Activated naive CD4-positive, alpha-beta T cell treated with anti-CD3 and anti-CD28 coated beads, Interleukin-2, amount 50 U/mL, for 16 hours (primary cell): ENCODE data around the gene CST9.
"Not testable (repeated sequence)": the region's sequence is repeated elsewhere in the genome, so short reads cannot be mapped to it uniquely, and the experiment has no call there.

Source experiments
- DNase-seq: peaks from one replicate; pipeline ENCODE4 v3.0.0-alpha.2; 2020

Gene CST9

GRCh38 chr20:23622401-23622800 lies 16.7 kb upstream of the CST9 start:
- DNase-seq: not testable (repeated sequence)

GRCh38 chr20:23620670-23621386 lies 15.1 kb upstream of the CST9 start:
- not testable (repeated sequence) for DNase-seq

- DNase-seq: no peak
These were observed 8.4 kb upstream of the CST9 start for GRCh38 chr20:23614163-23614562.

- DNase-seq: no peak
These were observed 8.0 kb upstream of the CST9 start for GRCh38 chr20:23613676-23614075.

- DNase-seq: no peak
These were observed 6.7 kb upstream of the CST9 start for GRCh38 chr20:23612396-23612795.

GRCh38 chr20:23609486-23610109 lies 3.9 kb upstream of the CST9 start:
- no peak for DNase-seq

- DNase-seq: no peak
These were observed 2.6 kb upstream of the CST9 start for GRCh38 chr20:23608251-23608846.

GRCh38 chr20:23607497-23608245 lies 2.0 kb upstream of the CST9 start:
- DNase-seq: no peak

- DNase-seq: peak; percentile 66
These were observed 934 bp upstream of the CST9 start for GRCh38 chr20:23606652-23607049.

- DNase-seq: no peak
These were observed 1.4 kb downstream of the CST9 start for GRCh38 chr20:23604306-23604705.

- no peak for DNase-seq
These were observed 2.4 kb downstream of the CST9 start for GRCh38 chr20:23603321-23603720.

- DNase-seq: no peak
These were observed 3.0 kb downstream of the CST9 start for GRCh38 chr20:23602699-23603098.

GRCh38 chr20:23602241-23602640 lies 3.5 kb downstream of the CST9 start:
- no peak for DNase-seq

GRCh38 chr20:23601715-23602114 lies 4.0 kb downstream of the CST9 start:
- DNase-seq: no peak

- DNase-seq: no peak
These were observed 7.2 kb downstream of the CST9 start for GRCh38 chr20:23598481-23598880.

GRCh38 chr20:23596579-23597250 lies 9.0 kb downstream of the CST9 start:
- no peak for DNase-seq

- no peak for DNase-seq
These were observed 9.8 kb downstream of the CST9 start for GRCh38 chr20:23595941-23596340.

GRCh38 chr20:23588434-23589403 lies 17.0 kb downstream of the CST9 start:
- DNase-seq: no peak

- DNase-seq: no peak
These were observed 18.1 kb downstream of the CST9 start for GRCh38 chr20:23587631-23588030.

- DNase-seq: no peak
These were observed 18.8 kb downstream of the CST9 start for GRCh38 chr20:23586735-23587525.
